ENCODE results near the gene PCDH9. TPM values are rescaled to one million over a fixed set of nuclear protein-coding genes. Genes with fewer than 3 reads are reported as not detected.

Gene PCDH9
- total and polyA plus RNA-seq, 4 experiments from 2014 or later = 0.08 to 0.18 (median 0.14) TPM

DNA sequence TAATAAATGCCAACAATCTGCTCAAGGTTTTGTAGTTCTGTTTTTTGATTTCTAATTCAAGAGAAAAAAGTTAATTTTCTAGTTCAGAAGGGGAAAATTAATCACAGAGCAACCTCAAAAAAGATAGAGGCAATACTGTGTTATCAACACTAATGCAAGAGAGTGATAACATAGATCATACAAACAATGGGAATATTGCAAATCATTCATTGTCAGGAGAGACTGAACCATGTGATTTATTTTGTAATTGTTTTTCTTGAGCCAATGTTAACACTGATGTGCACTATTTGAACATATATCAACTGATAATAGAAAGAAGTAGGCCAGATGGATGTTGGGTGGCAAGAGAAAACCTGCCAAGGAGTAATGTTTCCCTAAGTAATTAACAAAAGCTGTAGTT lies 19.9 kb downstream of the PCDH9 start:
- intact Hi-C loops (cut with micrococcal nuclease) = no loop called here
- ChIA-PET POLR2A (ENCODE audit: partially characterized antibody) (no interaction called here), CTCF (ENCODE audit: partially characterized antibody) (no interaction called here)

GRCh38 chr13:67208552-67208951 lies 21.6 kb downstream of the PCDH9 start:
- Mint-ChIP-seq H3K27me3 (no peaks in the 10 kb centered on the region), H3K9me3 (no peaks in the 10 kb centered on the region), H3K36me3 (no peaks in the 10 kb centered on the region), H3K4me3 (no peak overlapping the region), H3K27ac (no peak overlapping the region), H3K4me1 (no peaks in the 10 kb centered on the region)
- Histone ChIP-seq H3K4me1 (ENCODE audit: insufficient read depth, low read length) (no peaks in the 10 kb centered on the region), H3K27ac (ENCODE audit: low read depth, low read length) (no peak overlapping the region), H3K9me3 (ENCODE audit: control insufficient read depth in 1 of 2, low read length in 2 of 2) (no peaks in the 10 kb centered on the region), H3K27me3 (ENCODE audit: insufficient read depth, low read length) (no peaks in the 10 kb centered on the region), H3K36me3 (ENCODE audit: insufficient read depth, low read length) (no peaks in the 10 kb centered on the region), H3K4me3 (ENCODE audit: low read length in 2 of 2) (no peak overlapping the region)
- intact Hi-C loops (cut with micrococcal nuclease) = no loop called here
- CTCF ChIA-PET (ENCODE audit: partially characterized antibody) = no interaction called here
- no peak for DNase-seq
- POLR2A ChIA-PET (ENCODE audit: partially characterized antibody) = no interaction called here

More for the DNA sequence above, 19.9 kb downstream of the PCDH9 start:
- H3K36me3 Mint-ChIP-seq = no peaks in the 10 kb centered on the region
- H3K27me3 Mint-ChIP-seq = no peaks in the 10 kb centered on the region
- H3K27me3 ChIP-seq (ENCODE audit: insufficient read depth, low read length) = no peaks in the 10 kb centered on the region
- DNase-seq = no peak
- no peak overlapping the region for H3K27ac ChIP-seq (ENCODE audit: low read depth, low read length)
- no peaks in the 10 kb centered on the region for H3K9me3 ChIP-seq (ENCODE audit: control insufficient read depth in 1 of 2, low read length in 2 of 2)
- no peaks in the 10 kb centered on the region for H3K4me1 ChIP-seq (ENCODE audit: insufficient read depth, low read length)
- H3K27ac Mint-ChIP-seq = no peak overlapping the region
- no peak overlapping the region for H3K4me3 ChIP-seq (ENCODE audit: low read length in 2 of 2)
- H3K9me3 Mint-ChIP-seq = no peaks in the 10 kb centered on the region
- H3K36me3 ChIP-seq (ENCODE audit: insufficient read depth, low read length) = no peaks in the 10 kb centered on the region
- no peaks in the 10 kb centered on the region for H3K4me1 Mint-ChIP-seq
- no peak overlapping the region for H3K4me3 Mint-ChIP-seq

DNA sequence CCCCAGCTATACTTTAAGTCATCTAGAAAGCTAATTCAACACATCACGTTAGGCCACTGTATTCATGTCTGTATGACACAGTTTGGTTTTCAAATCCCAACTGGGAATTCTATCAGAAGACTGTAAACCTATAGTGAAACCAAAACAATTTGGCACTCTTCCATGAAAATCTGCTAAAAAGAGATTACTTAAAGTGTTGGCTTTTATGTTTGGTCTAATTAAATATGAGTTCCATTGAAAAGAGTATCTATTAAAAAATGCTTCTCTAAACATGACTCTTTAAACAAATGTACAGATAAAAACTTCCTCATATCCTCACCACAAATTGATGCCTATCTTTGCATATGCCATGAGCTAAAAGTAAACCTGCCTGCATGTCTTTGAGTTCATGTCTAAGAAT lies 25.4 kb downstream of the PCDH9 start:
- Mint-ChIP-seq H3K27ac (no peak overlapping the region), H3K36me3 (no peaks in the 10 kb centered on the region), H3K9me3 (no peaks in the 10 kb centered on the region), H3K4me3 (no peak overlapping the region), H3K4me1 (no peaks in the 10 kb centered on the region), H3K27me3 (no peaks in the 10 kb centered on the region)
- ChIA-PET POLR2A (ENCODE audit: partially characterized antibody) (no interaction called here), CTCF (ENCODE audit: partially characterized antibody) (no interaction called here)
- no peak for DNase-seq
- no peaks in the 10 kb centered on the region for H3K4me1 ChIP-seq (ENCODE audit: insufficient read depth, low read length)
- no peaks in the 10 kb centered on the region for H3K36me3 ChIP-seq (ENCODE audit: insufficient read depth, low read length)
- H3K4me3 ChIP-seq (ENCODE audit: low read length in 2 of 2) = no peak overlapping the region
- H3K9me3 ChIP-seq (ENCODE audit: control insufficient read depth in 1 of 2, low read length in 2 of 2) = no peaks in the 10 kb centered on the region
- intact Hi-C loops (cut with micrococcal nuclease) = no loop called here
- H3K27me3 ChIP-seq (ENCODE audit: insufficient read depth, low read length) = no peaks in the 10 kb centered on the region
- H3K27ac ChIP-seq (ENCODE audit: low read depth, low read length) = no peak overlapping the region

GRCh38 chr13:67200605-67201004 lies 29.5 kb downstream of the PCDH9 start:
- Histone ChIP-seq H3K4me3 (ENCODE audit: low read length in 2 of 2) (no peak overlapping the region), H3K27me3 (ENCODE audit: insufficient read depth, low read length) (no peaks in the 10 kb centered on the region), H3K4me1 (ENCODE audit: insufficient read depth, low read length) (no peaks in the 10 kb centered on the region), H3K9me3 (ENCODE audit: control insufficient read depth in 1 of 2, low read length in 2 of 2) (no peaks in the 10 kb centered on the region), H3K27ac (ENCODE audit: low read depth, low read length) (no peak overlapping the region), H3K36me3 (ENCODE audit: insufficient read depth, low read length) (no peaks in the 10 kb centered on the region)
- POLR2A ChIA-PET (ENCODE audit: partially characterized antibody) = no interaction called here
- H3K36me3 Mint-ChIP-seq = no peaks in the 10 kb centered on the region
- CTCF ChIA-PET (ENCODE audit: partially characterized antibody) = no interaction called here
- H3K4me3 Mint-ChIP-seq = no peak overlapping the region
- H3K27me3 Mint-ChIP-seq = no peaks in the 10 kb centered on the region
- no peak for DNase-seq
- H3K27ac Mint-ChIP-seq = no peak overlapping the region
- intact Hi-C loops (cut with micrococcal nuclease) = no loop called here
- H3K9me3 Mint-ChIP-seq = peaks cover 0 to 3% (median 0%) of the 10 kb centered on the region in 8 donors
- no peaks in the 10 kb centered on the region for H3K4me1 Mint-ChIP-seq

DNA sequence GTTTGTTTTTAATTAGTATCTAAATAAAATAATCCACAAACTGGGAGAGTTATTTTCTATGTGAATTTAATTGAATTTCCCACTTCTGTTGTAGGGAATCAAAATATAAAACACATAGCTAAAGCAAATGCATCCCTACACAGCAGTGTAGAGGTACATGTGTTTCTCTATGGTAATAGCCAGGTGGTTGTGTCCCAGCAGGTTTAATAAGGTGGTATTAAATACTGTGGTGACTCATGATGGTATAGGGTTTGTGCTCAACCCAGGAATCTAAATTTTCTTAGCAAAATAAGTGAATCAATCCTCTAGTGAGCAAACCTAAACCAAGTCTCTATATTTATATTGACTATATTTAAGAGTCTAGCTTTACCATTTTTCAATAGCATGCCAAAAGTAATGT lies 30.0 kb downstream of the PCDH9 start:
- Mint-ChIP-seq H3K4me1 (no peaks in the 10 kb centered on the region), H3K27me3 (no peaks in the 10 kb centered on the region), H3K9me3 (peaks cover 0 to 3% (median 0%) of the 10 kb centered on the region in 8 donors), H3K27ac (no peak overlapping the region), H3K4me3 (no peak overlapping the region), H3K36me3 (no peaks in the 10 kb centered on the region)
- no peaks in the 10 kb centered on the region for H3K4me1 ChIP-seq (ENCODE audit: insufficient read depth, low read length)
- H3K27me3 ChIP-seq (ENCODE audit: insufficient read depth, low read length) = no peaks in the 10 kb centered on the region
- intact Hi-C loops (cut with micrococcal nuclease) = no loop called here
- no peaks in the 10 kb centered on the region for H3K36me3 ChIP-seq (ENCODE audit: insufficient read depth, low read length)
- no peaks in the 10 kb centered on the region for H3K9me3 ChIP-seq (ENCODE audit: control insufficient read depth in 1 of 2, low read length in 2 of 2)
- DNase-seq = no peak
- no peak overlapping the region for H3K27ac ChIP-seq (ENCODE audit: low read depth, low read length)
- CTCF ChIA-PET (ENCODE audit: partially characterized antibody) = no interaction called here
- POLR2A ChIA-PET (ENCODE audit: partially characterized antibody) = no interaction called here
- no peak overlapping the region for H3K4me3 ChIP-seq (ENCODE audit: low read length in 2 of 2)

GRCh38 chr13:67197704-67198103 lies 32.4 kb downstream of the PCDH9 start:
- Mint-ChIP-seq H3K27me3 (no peaks in the 10 kb centered on the region), H3K27ac (no peak overlapping the region)
- CTCF ChIA-PET (ENCODE audit: partially characterized antibody) = no interaction called here

DNA sequence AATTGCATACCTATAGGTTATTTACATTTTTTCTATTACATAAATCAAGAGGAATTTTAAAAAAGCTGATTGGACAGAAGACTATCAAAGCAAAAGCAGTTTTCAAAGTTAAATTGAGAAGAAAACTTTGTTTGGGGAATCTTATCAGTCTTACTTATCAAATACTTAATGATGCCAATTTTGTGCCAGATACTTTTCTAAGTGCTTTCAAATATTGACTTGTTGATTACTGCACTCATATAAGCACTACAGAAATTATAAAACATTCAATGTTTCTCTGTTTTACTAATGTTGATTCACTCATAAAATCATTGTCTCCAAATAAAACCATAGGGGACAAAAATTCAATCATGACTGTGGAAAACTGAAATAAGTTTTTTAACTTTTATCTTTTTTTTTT lies 36.2 kb downstream of the PCDH9 start:
- no peak overlapping the region for H3K27ac ChIP-seq (ENCODE audit: low read depth, low read length)
- H3K36me3 ChIP-seq (ENCODE audit: insufficient read depth, low read length) = no peaks in the 10 kb centered on the region
- Mint-ChIP-seq H3K4me3 (no peak overlapping the region), H3K27me3 (no peaks in the 10 kb centered on the region), H3K9me3 (peaks cover 0 to 5% (median 0%) of the 10 kb centered on the region in 8 donors), H3K36me3 (no peaks in the 10 kb centered on the region), H3K4me1 (no peaks in the 10 kb centered on the region), H3K27ac (no peak overlapping the region)
- H3K4me1 ChIP-seq (ENCODE audit: insufficient read depth, low read length) = no peaks in the 10 kb centered on the region
- ChIA-PET CTCF (ENCODE audit: partially characterized antibody) (no interaction called here), POLR2A (ENCODE audit: partially characterized antibody) (no interaction called here)
- no peaks in the 10 kb centered on the region for H3K9me3 ChIP-seq (ENCODE audit: control insufficient read depth in 1 of 2, low read length in 2 of 2)
- H3K27me3 ChIP-seq (ENCODE audit: insufficient read depth, low read length) = no peaks in the 10 kb centered on the region
- H3K4me3 ChIP-seq (ENCODE audit: low read length in 2 of 2) = no peak overlapping the region
- DNase-seq = no peak
- intact Hi-C loops (cut with micrococcal nuclease) = no loop called here

More at GRCh38 chr13:67197704-67198103, 32.4 kb downstream of the PCDH9 start:
- intact Hi-C loops (cut with micrococcal nuclease) = no loop called here
- Histone ChIP-seq H3K36me3 (ENCODE audit: insufficient read depth, low read length) (no peaks in the 10 kb centered on the region), H3K4me1 (ENCODE audit: insufficient read depth, low read length) (no peaks in the 10 kb centered on the region), H3K4me3 (ENCODE audit: low read length in 2 of 2) (no peak overlapping the region), H3K27ac (ENCODE audit: low read depth, low read length) (no peak overlapping the region), H3K27me3 (ENCODE audit: insufficient read depth, low read length) (no peaks in the 10 kb centered on the region), H3K9me3 (ENCODE audit: control insufficient read depth in 1 of 2, low read length in 2 of 2) (no peaks in the 10 kb centered on the region)
- no peaks in the 10 kb centered on the region for H3K4me1 Mint-ChIP-seq
- no peaks in the 10 kb centered on the region for H3K36me3 Mint-ChIP-seq
- H3K4me3 Mint-ChIP-seq = no peak overlapping the region
- no peak for DNase-seq
- POLR2A ChIA-PET (ENCODE audit: partially characterized antibody) = no interaction called here
- H3K9me3 Mint-ChIP-seq = peaks cover 0 to 3% (median 0%) of the 10 kb centered on the region in 8 donors

GRCh38 chr13:67192751-67193150 lies 37.4 kb downstream of the PCDH9 start:
- no peak for DNase-seq
- H3K27ac Mint-ChIP-seq = no peak overlapping the region
- H3K4me3 Mint-ChIP-seq = no peak overlapping the region
- CTCF ChIA-PET (ENCODE audit: partially characterized antibody) = no interaction called here
- H3K4me1 ChIP-seq (ENCODE audit: insufficient read depth, low read length) = no peaks in the 10 kb centered on the region
- no peaks in the 10 kb centered on the region for H3K9me3 ChIP-seq (ENCODE audit: control insufficient read depth in 1 of 2, low read length in 2 of 2)
- no peaks in the 10 kb centered on the region for H3K36me3 Mint-ChIP-seq
- no peaks in the 10 kb centered on the region for H3K36me3 ChIP-seq (ENCODE audit: insufficient read depth, low read length)
- POLR2A ChIA-PET (ENCODE audit: partially characterized antibody) = no interaction called here
- no peak overlapping the region for H3K27ac ChIP-seq (ENCODE audit: low read depth, low read length)
- H3K9me3 Mint-ChIP-seq = peaks cover 0 to 5% (median 0%) of the 10 kb centered on the region in 8 donors
- no peak overlapping the region for H3K4me3 ChIP-seq (ENCODE audit: low read length in 2 of 2)
- intact Hi-C loops (cut with micrococcal nuclease) = no loop called here
- no peaks in the 10 kb centered on the region for H3K27me3 Mint-ChIP-seq
- H3K4me1 Mint-ChIP-seq = no peaks in the 10 kb centered on the region
- no peaks in the 10 kb centered on the region for H3K27me3 ChIP-seq (ENCODE audit: insufficient read depth, low read length)

Measured in CD4-positive, alpha-beta memory T cell (primary cell).